Activated CD4-positive, alpha-beta T cell treated with anti-CD3 and anti-CD28 coated beads for 48 hours (primary cell): ENCODE measurements around the gene RUSC2.
"Not testable (repeated sequence)": the region's sequence is repeated elsewhere in the genome, so short reads cannot be mapped to it uniquely, and the experiment has no call there.

Experiments
- DNase-seq: peaks from one replicate; pipeline ENCODE4 v3.0.0-alpha.2; 2020

Gene RUSC2

GRCh38 chr9:35489313-35490154 is at the start of gene RUSC2:
Gene RUSC2, plus strand, starts transcription at chr9:35490111. Its CDS starts 56,411 bp downstream, at chr9:35546522.
- DNase-seq = peak; percentile 74

GRCh38 chr9:35446012-35446411 is 43.9 kb upstream of the RUSC2 start:
- DNase-seq = no peak

- DNase-seq = no peak
Observed at GRCh38 chr9:35448496-35448895, 41.4 kb upstream of the RUSC2 start.

GRCh38 chr9:35452481-35452880 is 37.4 kb upstream of the RUSC2 start:
- no peak for DNase-seq

GRCh38 chr9:35453786-35454185 is 36.1 kb upstream of the RUSC2 start:
- DNase-seq = no peak

GRCh38 chr9:35464141-35465025 is 25.5 kb upstream of the RUSC2 start:
- DNase-seq = no peak

GRCh38 chr9:35470340-35470739 is 19.6 kb upstream of the RUSC2 start:
- DNase-seq = no peak

- no peak for DNase-seq
Observed at GRCh38 chr9:35470894-35471293, 19.0 kb upstream of the RUSC2 start.

GRCh38 chr9:35476596-35476995 is 13.3 kb upstream of the RUSC2 start:
- no peak for DNase-seq

- peak; percentile 16 for DNase-seq
Observed at GRCh38 chr9:35477211-35477855, 12.6 kb upstream of the RUSC2 start.

- DNase-seq = no peak
Observed at GRCh38 chr9:35478871-35479270, 11.0 kb upstream of the RUSC2 start.

GRCh38 chr9:35481347-35481975 is 8.4 kb upstream of the RUSC2 start:
- DNase-seq = peak; percentile 42

- no peak for DNase-seq
Observed at GRCh38 chr9:35482071-35482470, 7.8 kb upstream of the RUSC2 start.

GRCh38 chr9:35484406-35484805 is 5.5 kb upstream of the RUSC2 start:
- DNase-seq = no peak

- no peak for DNase-seq
Observed at GRCh38 chr9:35487081-35487480, 2.8 kb upstream of the RUSC2 start.

- no peak for DNase-seq
Observed at GRCh38 chr9:35488021-35488420, 1.9 kb upstream of the RUSC2 start.

GRCh38 chr9:35488566-35489312 is 1.2 kb upstream of the RUSC2 start:
- DNase-seq = no peak

GRCh38 chr9:35490155-35490909 is 421 bp downstream of the RUSC2 start:
- peak; percentile 9 for DNase-seq

- no peak for DNase-seq
Observed at GRCh38 chr9:35490910-35491465, 1.1 kb downstream of the RUSC2 start.

GRCh38 chr9:35493119-35493518 is 3.2 kb downstream of the RUSC2 start:
- DNase-seq = not testable (repeated sequence)

GRCh38 chr9:35495984-35496383 is 6.1 kb downstream of the RUSC2 start:
- DNase-seq = peak; percentile 20
